HepG2 (cell line): Measurements from ENCODE around the gene KDM5B. TPM values are rescaled to one million over a fixed set of nuclear protein-coding genes. Genes with fewer than 3 reads are reported as not detected.

Experiments used
- ATAC-seq: fragments of 200-7000 bp; cut with Tn5 transposase; 3 replicates; pipeline ENCODE4 v1.9.1; 2020; ENCODE audit warnings: mild to moderate bottlenecking, moderate library complexity
- BruUV-seq: library from RNA; stranded (reverse); fragments of 400-500 nt; replicated peaks from 2 replicates; lab custom pipeline; 2021; lab: Mats Ljungman, UMichigan
- CTCF ChIA-PET: fragments of 300-600 bp; formaldehyde crosslinking; extraction: SDS; loops from one replicate; lab custom pipeline; 2021; ENCODE audit warnings: low total read pairs, inconsistent platforms, low intra/inter-chr PET ratio; lab: Yijun Ruan, JAX
- POLR2A ChIA-PET: fragments of 350-600 bp; sonication (Branson Sonifier 250); formaldehyde crosslinking; loops from one replicate; lab custom pipeline; 2020; ENCODE audit warnings: antibody characterized with exemption, inconsistent platforms; lab: Yijun Ruan, JAX
- DNase-seq: peaks from one replicate; pipeline ENCODE4 v3.0.0-alpha.2; 2015; ENCODE audit warnings: low spot score
- FAIRE-seq: peaks from 3 replicates; lab custom pipeline; 2011; peaks lifted over from hg19 to GRCh38; lab: Jason Lieb, UNC
- H2AFZ ChIP-seq: one replicate; pipeline ENCODE4 v1.6.1; 2011; ENCODE audit warnings: low read length, inconsistent platforms
- H3K27ac ChIP-seq: fragments of 300-600 bp; 3 replicates; pipeline ENCODE4 v1.8.0; 2011; ENCODE audit warnings: mixed run types, mild to moderate bottlenecking, mixed read lengths, low read length, inconsistent platforms; ENCODE audit not compliant: insufficient read depth; ENCODE audit errors: extremely low read length
- H3K27me3 ChIP-seq, 2 experiments: fragments of 200-600 bp in 1 of 2; 2 replicates in 1 of 2; 3 replicates in 1 of 2; pipeline versions ENCODE4 v1.6.0 to v1.8.0; 2011; ENCODE audit warnings: low read length in 2 of 2, mild to moderate bottlenecking in 2 of 2, moderate library complexity in 2 of 2, inconsistent platforms in 1 of 2; ENCODE audit not compliant: insufficient read depth in 2 of 2, control insufficient read depth in 1 of 2
- H3K36me3 ChIP-seq, 2 experiments: fragments of 200-600 bp in 1 of 2; replicated peaks in 1 of 2; 2 replicates in 1 of 2; 3 replicates in 1 of 2; pipeline versions ENCODE4 v1.5.1 to v1.8.0; 2011; ENCODE audit warnings: low read length in 2 of 2, inconsistent platforms in 1 of 2; ENCODE audit not compliant: insufficient read depth in 2 of 2, control insufficient read depth in 1 of 2
- H3K4me1 ChIP-seq: 2 replicates; pipeline ENCODE4 v1.5.1; 2012; ENCODE audit warnings: low read length, inconsistent platforms; ENCODE audit not compliant: insufficient read depth
- H3K4me2 ChIP-seq: 2 replicates; pipeline ENCODE4 v1.6.0; 2011; ENCODE audit warnings: low read depth, low read length, inconsistent platforms
- H3K4me3 ChIP-seq, 3 experiments: fragments of 200-600 bp in 1 of 3; sonication (generic), shearing (Covaris generic) in 1 of 3; replicated peaks in 1 of 3; 2 replicates each; pipeline ENCODE4 v1.5.1; 2011 to 2016; ENCODE audit warnings: low read length in 3 of 3, inconsistent platforms in 2 of 3, low read depth in 2 of 3, mild to moderate bottlenecking in 2 of 3, control low read depth in 1 of 3, mixed read lengths in 1 of 3; ENCODE audit not compliant: insufficient read depth in 1 of 3
- H3K79me2 ChIP-seq: one replicate; pipeline ENCODE4 v1.6.1; 2011; ENCODE audit warnings: low read length, inconsistent platforms; ENCODE audit not compliant: insufficient read depth
- H3K9ac ChIP-seq: 2 replicates; pipeline ENCODE4 v1.6.0; 2011; ENCODE audit warnings: mild to moderate bottlenecking, low read depth, low read length, inconsistent platforms; ENCODE audit not compliant: insufficient read depth
- H3K9me3 ChIP-seq: 2 replicates; pipeline ENCODE4 v1.5.1; 2012; ENCODE audit warnings: mild to moderate bottlenecking, low read length
- H4K20me1 ChIP-seq: 2 replicates; pipeline ENCODE4 v1.6.0; 2011; ENCODE audit warnings: inconsistent platforms, mild to moderate bottlenecking, low read length, moderate library complexity; ENCODE audit not compliant: insufficient read depth
- MIER3 ChIP-seq: IDR thresholded peaks from 2 replicates; pipeline ENCODE4 v1.6.1; 2016; ENCODE audit warnings: missing compliant biosample characterization, borderline replicate concordance
- MTA3 ChIP-seq: sonication (generic); formaldehyde crosslinking; IDR thresholded peaks from 2 replicates; pipeline ENCODE4 v1.4.0; 2020; ENCODE audit warnings: missing genetic modification reagents
- NBN ChIP-seq: fragments of 450-650 bp; conservative IDR thresholded peaks from 2 replicates; pipeline ENCODE4 v1.6.1; 2017
- SRY ChIP-seq: sonication (generic); formaldehyde crosslinking; IDR thresholded peaks from 2 replicates; pipeline ENCODE4 v1.8.0; 2022; ENCODE audit warnings: mild to moderate bottlenecking, missing genetic modification reagents
- ZNF564 ChIP-seq: sonication (generic); formaldehyde crosslinking; IDR thresholded peaks from 2 replicates; pipeline ENCODE4 v1.8.1; 2023; ENCODE audit warnings: mild to moderate bottlenecking, missing genetic modification reagents
- WGBS: methylation state at CpG from one replicate; pipeline ENCODE4 v1.1.6; 2017; ENCODE audit warnings: low lambda C conversion rate; 5-methylcytosine and 5-hydroxymethylcytosine counted together
- in situ Hi-C: cut with HindIII; loops from 2 replicates; pipeline ENCODE4 v1.10.0; 2017; ENCODE audit warnings: low pct_unique_long_range_greater_than_20kb; ENCODE audit not compliant: extremely low pct_ligation_motif_present
- intact Hi-C: fragments of 100-400 bp; cut with micrococcal nuclease; formaldehyde crosslinking; loops from one replicate; pipeline ENCODE4 v1.10.0; 2022; ENCODE audit not compliant: unreplicated experiment
- polyA plus RNA-seq, 8 experiments: library from polyadenylated mRNA; depleted of rRNA in 3 of 8; stranded (reverse) in 7 of 8; unstranded in 1 of 8; fragments of >200 nt; fragmentation: Illumina TruSeq in 4 of 8; extraction: Trizol in 4 of 8; gene quantifications; 2 replicates each; pipeline versions ENCODE4 v1.2.1 to v1.2.3, GENCODE V29; 2011 to 2016; ENCODE audit warnings: low read depth in 4 of 8, missing spikeins in 1 of 8, mixed read lengths in 1 of 8; ENCODE audit not compliant: insufficient read depth in 1 of 8
- total RNA-seq, 5 experiments: library from RNA; depleted of rRNA; stranded (reverse); fragments of >200 nt; fragmentation: Illumina TruSeq; extraction: Trizol; gene quantifications; 2 replicates each; pipeline ENCODE4 v1.2.3, GENCODE V29; 2016; ENCODE audit warnings: low read depth in 1 of 5
- TF ChIP-seq, protein P1 (sequence below): sonication (generic); formaldehyde crosslinking; IDR thresholded peaks from one replicate; pipeline ENCODE4 v1.5.1; 2020; ENCODE audit warnings: mild to moderate bottlenecking, missing genetic modification reagents; ENCODE audit errors: not compliant biosample characterization
- TF ChIP-seq, protein P2 (sequence below), 2 experiments: IDR thresholded peaks; 2 replicates each; pipeline ENCODE4 v1.6.1; 2011 to 2012; ENCODE audit warnings: low read length in 2 of 2, borderline replicate concordance in 1 of 2, low read depth in 1 of 2, mild to moderate bottlenecking in 1 of 2, moderate library complexity in 1 of 2
- TF ChIP-seq, protein P3 (sequence below): sonication (generic); formaldehyde crosslinking; IDR thresholded peaks from 2 replicates; pipeline ENCODE4 v1.5.0; 2020; ENCODE audit warnings: missing genetic modification reagents
- TF ChIP-seq, protein P4 (sequence below): sonication (generic); formaldehyde crosslinking; IDR thresholded peaks from 2 replicates; pipeline ENCODE4 v1.9.0; 2021; ENCODE audit warnings: missing genetic modification reagents, borderline replicate concordance

Gene KDM5B
- total and polyA plus RNA-seq, 2 of the 13 experiments (the other 11 are each of a cell fraction or from before 2014, with no cell fraction given) = 34.2 to 35.4 TPM

DNA sequence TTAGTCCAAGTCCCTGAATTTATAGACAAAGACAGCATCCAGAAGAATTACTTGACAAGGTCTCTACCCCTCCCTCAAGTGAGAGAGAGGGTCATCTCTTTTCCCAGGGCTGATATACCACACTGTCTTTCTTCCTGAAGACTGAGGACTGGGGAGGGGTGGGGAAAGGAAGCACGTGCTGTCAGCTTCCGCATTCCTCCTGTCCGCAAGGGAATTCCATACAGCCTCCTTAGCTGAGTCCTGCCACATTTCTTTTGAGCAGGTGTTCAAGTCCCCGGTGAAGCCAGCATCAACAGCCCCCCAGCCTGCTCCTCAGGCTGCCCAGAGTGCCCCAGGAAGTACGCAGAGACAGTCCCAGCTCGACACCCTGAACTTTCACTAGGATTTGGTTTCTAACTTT, 36.7 kb upstream of the KDM5B start:
- no TSS peak for BruUV-seq
- DNase-seq = no peak
- POLR2A ChIA-PET = interaction anchor here (1.6 kb wide), 1 partner anchor 16 kb away, joined by 10 read pairs; no protein-coding TSS in a partner anchor
- TF ChIP-seq, protein P1, sequence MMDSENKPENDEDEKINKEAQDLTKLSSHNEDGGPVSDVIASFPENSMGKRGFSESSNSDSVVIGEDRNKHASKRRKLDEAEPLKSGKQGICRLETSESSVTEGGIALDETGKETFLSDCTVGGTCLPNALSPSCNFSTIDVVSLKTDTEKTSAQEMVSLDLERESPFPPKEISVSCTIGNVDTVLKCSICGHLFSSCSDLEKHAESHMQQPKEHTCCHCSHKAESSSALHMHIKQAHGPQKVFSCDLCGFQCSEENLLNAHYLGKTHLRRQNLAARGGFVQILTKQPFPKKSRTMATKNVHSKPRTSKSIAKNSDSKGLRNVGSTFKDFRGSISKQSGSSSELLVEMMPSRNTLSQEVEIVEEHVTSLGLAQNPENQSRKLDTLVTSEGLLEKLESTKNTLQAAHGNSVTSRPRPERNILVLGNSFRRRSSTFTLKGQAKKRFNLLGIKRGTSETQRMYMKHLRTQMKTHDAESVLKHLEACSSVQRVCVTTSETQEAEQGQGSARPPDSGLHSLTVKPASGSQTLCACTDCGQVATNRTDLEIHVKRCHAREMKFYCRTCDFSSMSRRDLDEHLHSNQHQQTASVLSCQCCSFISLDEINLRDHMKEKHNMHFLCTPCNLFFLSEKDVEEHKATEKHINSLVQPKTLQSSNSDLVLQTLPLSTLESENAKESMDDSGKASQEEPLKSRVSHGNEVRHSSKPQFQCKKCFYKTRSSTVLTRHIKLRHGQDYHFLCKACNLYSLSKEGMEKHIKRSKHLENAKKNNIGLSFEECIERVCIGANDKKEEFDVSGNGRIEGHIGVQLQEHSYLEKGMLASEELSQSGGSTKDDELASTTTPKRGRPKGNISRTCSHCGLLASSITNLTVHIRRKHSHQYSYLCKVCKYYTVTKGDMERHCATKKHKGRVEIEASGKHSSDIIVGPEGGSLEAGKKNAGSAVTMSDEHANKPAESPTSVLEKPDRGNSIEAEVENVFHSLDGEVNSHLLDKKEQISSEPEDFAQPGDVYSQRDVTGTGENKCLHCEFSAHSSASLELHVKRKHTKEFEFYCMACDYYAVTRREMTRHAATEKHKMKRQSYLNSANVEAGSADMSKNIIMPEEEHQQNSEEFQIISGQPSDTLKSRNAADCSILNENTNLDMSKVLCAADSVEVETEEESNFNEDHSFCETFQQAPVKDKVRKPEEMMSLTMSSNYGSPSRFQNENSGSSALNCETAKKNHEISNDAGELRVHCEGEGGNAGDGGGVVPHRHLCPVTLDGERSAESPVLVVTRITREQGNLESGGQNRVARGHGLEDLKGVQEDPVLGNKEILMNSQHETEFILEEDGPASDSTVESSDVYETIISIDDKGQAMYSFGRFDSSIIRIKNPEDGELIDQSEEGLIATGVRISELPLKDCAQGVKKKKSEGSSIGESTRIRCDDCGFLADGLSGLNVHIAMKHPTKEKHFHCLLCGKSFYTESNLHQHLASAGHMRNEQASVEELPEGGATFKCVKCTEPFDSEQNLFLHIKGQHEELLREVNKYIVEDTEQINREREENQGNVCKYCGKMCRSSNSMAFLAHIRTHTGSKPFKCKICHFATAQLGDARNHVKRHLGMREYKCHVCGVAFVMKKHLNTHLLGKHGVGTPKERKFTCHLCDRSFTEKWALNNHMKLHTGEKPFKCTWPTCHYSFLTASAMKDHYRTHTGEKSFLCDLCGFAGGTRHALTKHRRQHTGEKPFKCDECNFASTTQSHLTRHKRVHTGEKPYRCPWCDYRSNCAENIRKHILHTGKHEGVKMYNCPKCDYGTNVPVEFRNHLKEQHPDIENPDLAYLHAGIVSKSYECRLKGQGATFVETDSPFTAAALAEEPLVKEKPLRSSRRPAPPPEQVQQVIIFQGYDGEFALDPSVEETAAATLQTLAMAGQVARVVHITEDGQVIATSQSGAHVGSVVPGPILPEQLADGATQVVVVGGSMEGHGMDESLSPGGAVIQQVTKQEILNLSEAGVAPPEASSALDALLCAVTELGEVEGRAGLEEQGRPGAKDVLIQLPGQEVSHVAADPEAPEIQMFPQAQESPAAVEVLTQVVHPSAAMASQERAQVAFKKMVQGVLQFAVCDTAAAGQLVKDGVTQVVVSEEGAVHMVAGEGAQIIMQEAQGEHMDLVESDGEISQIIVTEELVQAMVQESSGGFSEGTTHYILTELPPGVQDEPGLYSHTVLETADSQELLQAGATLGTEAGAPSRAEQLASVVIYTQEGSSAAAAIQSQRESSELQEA (CRISPR knock-in tag) = no peak
- TF ChIP-seq, protein P2, sequence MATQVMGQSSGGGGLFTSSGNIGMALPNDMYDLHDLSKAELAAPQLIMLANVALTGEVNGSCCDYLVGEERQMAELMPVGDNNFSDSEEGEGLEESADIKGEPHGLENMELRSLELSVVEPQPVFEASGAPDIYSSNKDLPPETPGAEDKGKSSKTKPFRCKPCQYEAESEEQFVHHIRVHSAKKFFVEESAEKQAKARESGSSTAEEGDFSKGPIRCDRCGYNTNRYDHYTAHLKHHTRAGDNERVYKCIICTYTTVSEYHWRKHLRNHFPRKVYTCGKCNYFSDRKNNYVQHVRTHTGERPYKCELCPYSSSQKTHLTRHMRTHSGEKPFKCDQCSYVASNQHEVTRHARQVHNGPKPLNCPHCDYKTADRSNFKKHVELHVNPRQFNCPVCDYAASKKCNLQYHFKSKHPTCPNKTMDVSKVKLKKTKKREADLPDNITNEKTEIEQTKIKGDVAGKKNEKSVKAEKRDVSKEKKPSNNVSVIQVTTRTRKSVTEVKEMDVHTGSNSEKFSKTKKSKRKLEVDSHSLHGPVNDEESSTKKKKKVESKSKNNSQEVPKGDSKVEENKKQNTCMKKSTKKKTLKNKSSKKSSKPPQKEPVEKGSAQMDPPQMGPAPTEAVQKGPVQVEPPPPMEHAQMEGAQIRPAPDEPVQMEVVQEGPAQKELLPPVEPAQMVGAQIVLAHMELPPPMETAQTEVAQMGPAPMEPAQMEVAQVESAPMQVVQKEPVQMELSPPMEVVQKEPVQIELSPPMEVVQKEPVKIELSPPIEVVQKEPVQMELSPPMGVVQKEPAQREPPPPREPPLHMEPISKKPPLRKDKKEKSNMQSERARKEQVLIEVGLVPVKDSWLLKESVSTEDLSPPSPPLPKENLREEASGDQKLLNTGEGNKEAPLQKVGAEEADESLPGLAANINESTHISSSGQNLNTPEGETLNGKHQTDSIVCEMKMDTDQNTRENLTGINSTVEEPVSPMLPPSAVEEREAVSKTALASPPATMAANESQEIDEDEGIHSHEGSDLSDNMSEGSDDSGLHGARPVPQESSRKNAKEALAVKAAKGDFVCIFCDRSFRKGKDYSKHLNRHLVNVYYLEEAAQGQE (IDR thresholded peaks at IDR 0.05; ENCODE audit: borderline replicate concordance in 1 of 2, low read depth in 1 of 2, low read length in 2 of 2) = no peak
- TF ChIP-seq, protein P3, sequence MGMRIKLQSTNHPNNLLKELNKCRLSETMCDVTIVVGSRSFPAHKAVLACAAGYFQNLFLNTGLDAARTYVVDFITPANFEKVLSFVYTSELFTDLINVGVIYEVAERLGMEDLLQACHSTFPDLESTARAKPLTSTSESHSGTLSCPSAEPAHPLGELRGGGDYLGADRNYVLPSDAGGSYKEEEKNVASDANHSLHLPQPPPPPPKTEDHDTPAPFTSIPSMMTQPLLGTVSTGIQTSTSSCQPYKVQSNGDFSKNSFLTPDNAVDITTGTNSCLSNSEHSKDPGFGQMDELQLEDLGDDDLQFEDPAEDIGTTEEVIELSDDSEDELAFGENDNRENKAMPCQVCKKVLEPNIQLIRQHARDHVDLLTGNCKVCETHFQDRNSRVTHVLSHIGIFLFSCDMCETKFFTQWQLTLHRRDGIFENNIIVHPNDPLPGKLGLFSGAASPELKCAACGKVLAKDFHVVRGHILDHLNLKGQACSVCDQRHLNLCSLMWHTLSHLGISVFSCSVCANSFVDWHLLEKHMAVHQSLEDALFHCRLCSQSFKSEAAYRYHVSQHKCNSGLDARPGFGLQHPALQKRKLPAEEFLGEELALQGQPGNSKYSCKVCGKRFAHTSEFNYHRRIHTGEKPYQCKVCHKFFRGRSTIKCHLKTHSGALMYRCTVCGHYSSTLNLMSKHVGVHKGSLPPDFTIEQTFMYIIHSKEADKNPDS (CRISPR knock-in tag) = no peak
- TF ChIP-seq MIER3 (CRISPR knock-in tag) (no peak), NBN (no peak), SRY (CRISPR knock-in tag) (no peak), ZNF564 (no peak), MTA3 (CRISPR knock-in tag) (no peak)
- TF ChIP-seq, protein P4, sequence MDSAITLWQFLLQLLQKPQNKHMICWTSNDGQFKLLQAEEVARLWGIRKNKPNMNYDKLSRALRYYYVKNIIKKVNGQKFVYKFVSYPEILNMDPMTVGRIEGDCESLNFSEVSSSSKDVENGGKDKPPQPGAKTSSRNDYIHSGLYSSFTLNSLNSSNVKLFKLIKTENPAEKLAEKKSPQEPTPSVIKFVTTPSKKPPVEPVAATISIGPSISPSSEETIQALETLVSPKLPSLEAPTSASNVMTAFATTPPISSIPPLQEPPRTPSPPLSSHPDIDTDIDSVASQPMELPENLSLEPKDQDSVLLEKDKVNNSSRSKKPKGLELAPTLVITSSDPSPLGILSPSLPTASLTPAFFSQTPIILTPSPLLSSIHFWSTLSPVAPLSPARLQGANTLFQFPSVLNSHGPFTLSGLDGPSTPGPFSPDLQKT (CRISPR knock-in tag) = no peak

More for the DNA sequence above, 36.7 kb upstream of the KDM5B start:
- FAIRE-seq (no peak), ATAC-seq (no peak)
- Histone ChIP-seq H3K9ac (no peak overlapping the region), H3K4me3 (no peak overlapping the region), H3K4me2 (no peak overlapping the region), H3K36me3 (no peaks in the 10 kb centered on the region), H2AFZ (no peak overlapping the region), H3K27ac (no peak overlapping the region), H3K79me2 (no peaks in the 10 kb centered on the region), H4K20me1 (no peaks in the 10 kb centered on the region), H3K27me3 (no peaks in the 10 kb centered on the region), H3K9me3 (no peaks in the 10 kb centered on the region), H3K4me1 (peaks cover 38% of the 10 kb centered on the region)
- in situ Hi-C loops = no loop called here
- CTCF ChIA-PET = no interaction called here
- 69% methylated on average over 6 of the region's 6 CpGs for WGBS
- intact Hi-C loops = no loop called here
